SK-N-SH (cell line): ENCODE results near the gene SPCS3. TPM values are rescaled to one million over a fixed set of nuclear protein-coding genes. Genes with fewer than 3 reads are reported as not detected.

Experiments used
- CTCF ChIA-PET: fragments of 300-600, 350-600 bp; formaldehyde crosslinking; extraction: SDS; loops from one replicate; lab custom pipeline; 2021; lab: Yijun Ruan, JAX
- POLR2A ChIA-PET: fragments of 350-600 bp; sonication (Branson Sonifier 250); formaldehyde crosslinking; extraction: SDS; loops from one replicate; lab custom pipeline; 2020; ENCODE audit warnings: antibody characterized with exemption, inconsistent platforms; lab: Yijun Ruan, JAX
- DNase-seq: peaks from one replicate; pipeline ENCODE4 v3.0.0; 2012
- H2AFZ ChIP-seq: fragments of 200-600 bp; sonication (generic); 2 replicates; pipeline ENCODE4 v1.8.1; 2016; ENCODE audit warnings: antibody characterized with exemption, mild to moderate bottlenecking, low read depth
- H3F3A ChIP-seq: fragments of 200-600 bp; sonication (generic); replicated peaks from 2 replicates; pipeline ENCODE3; 2016; ENCODE audit warnings: antibody characterized with exemption, mild to moderate bottlenecking; ENCODE audit not compliant: insufficient read depth
- H3K27ac ChIP-seq, 2 experiments: fragments of 200-500 bp in 1 of 2; fragments of 200-600 bp in 1 of 2; sonication (Bioruptor generic) in 1 of 2; sonication (generic), shearing (Covaris generic) in 1 of 2; 2 replicates each; pipeline versions ENCODE4 v1.5.1 to v1.6.1; 2014 to 2016; ENCODE audit warnings: low read depth in 2 of 2, inconsistent platforms in 1 of 2, low read length in 1 of 2, mild to moderate bottlenecking in 1 of 2, mixed read lengths in 1 of 2
- H3K27me3 ChIP-seq: fragments of 200-600 bp; sonication (generic), shearing (Covaris generic); 2 replicates; pipeline ENCODE4 v1.6.1; 2016; ENCODE audit warnings: mixed run types; ENCODE audit not compliant: insufficient read depth
- H3K36me3 ChIP-seq, 2 experiments: fragments of 200-500 bp in 1 of 2; fragments of 200-600 bp in 1 of 2; sonication (Bioruptor generic) in 1 of 2; sonication (generic) in 1 of 2; replicated peaks in 1 of 2; 2 replicates each; pipeline versions ENCODE3 to v1.5.1; 2014 to 2016; ENCODE audit warnings: low read length in 1 of 2, mild to moderate bottlenecking in 1 of 2; ENCODE audit not compliant: insufficient read depth in 2 of 2, control insufficient read depth in 1 of 2
- H3K4me1 ChIP-seq, 2 experiments: fragments of 200-500 bp in 1 of 2; fragments of 200-600 bp in 1 of 2; sonication (Bioruptor generic) in 1 of 2; sonication (generic), shearing (Covaris generic) in 1 of 2; 2 replicates each; pipeline versions ENCODE4 v1.5.1 to v1.6.1; 2014 to 2016; ENCODE audit warnings: low read depth in 1 of 2, low read length in 1 of 2, mixed run types in 1 of 2; ENCODE audit not compliant: insufficient read depth in 2 of 2, control insufficient read depth in 1 of 2
- H3K4me2 ChIP-seq: fragments of 200-600 bp; sonication (generic), shearing (Covaris generic); 2 replicates; pipeline ENCODE4 v1.6.1; 2017; ENCODE audit warnings: mixed run types
- H3K4me3 ChIP-seq, 2 experiments: fragments of 200-500 bp in 1 of 2; fragments of 200-600 bp in 1 of 2; sonication (Bioruptor generic) in 1 of 2; sonication (generic), shearing (Covaris generic) in 1 of 2; 2 replicates each; pipeline versions ENCODE4 v1.5.1 to v1.8.1; 2014 to 2016; ENCODE audit warnings: low read depth in 2 of 2, inconsistent platforms in 1 of 2, low read length in 1 of 2, mild to moderate bottlenecking in 1 of 2, mixed read lengths in 1 of 2, moderate library complexity in 1 of 2
- H3K79me2 ChIP-seq: fragments of 200-600 bp; sonication (generic); 2 replicates; pipeline ENCODE4 v1.8.1; 2017; ENCODE audit warnings: mild to moderate bottlenecking; ENCODE audit not compliant: insufficient read depth
- H3K9ac ChIP-seq: fragments of 200-600 bp; sonication (generic); 2 replicates; pipeline ENCODE4 v1.6.1; 2017; ENCODE audit warnings: mixed run types
- H3K9me2 ChIP-seq: fragments of 200-600 bp; sonication (generic); 2 replicates; pipeline ENCODE4 v1.6.1; 2017; ENCODE audit warnings: mixed run types
- H3K9me3 ChIP-seq: fragments of 200-600 bp; sonication (generic); 2 replicates; pipeline ENCODE4 v1.6.1; 2017; ENCODE audit warnings: mixed run types, mild to moderate bottlenecking, moderate library complexity
- H4K20me1 ChIP-seq: fragments of 200-600 bp; sonication (generic); 2 replicates; pipeline ENCODE4 v1.6.1; 2017; ENCODE audit warnings: mild to moderate bottlenecking, mixed run types; ENCODE audit not compliant: insufficient read depth
- CTCF ChIP-seq: fragments of 200-600 bp; sonication (generic); IDR thresholded peaks from 2 replicates; pipeline ENCODE4 v1.6.1; 2017; ENCODE audit warnings: antibody characterized with exemption, mild to moderate bottlenecking, moderate library complexity
- EZH2phosphoT487 ChIP-seq: fragments of 200-600 bp; sonication (generic); IDR thresholded peaks from 2 replicates; pipeline ENCODE4 v1.6.1; 2017; ENCODE audit warnings: low read depth, mixed run types, mild to moderate bottlenecking, antibody characterized with exemption, moderate library complexity, borderline replicate concordance
- FOXM1 ChIP-seq: IDR thresholded peaks from 2 replicates; pipeline ENCODE4 v1.4.0; 2012; ENCODE audit warnings: low read depth, mild to moderate bottlenecking
- IRF3 ChIP-seq: fragments of 150-350 bp; IDR thresholded peaks from 2 replicates; pipeline ENCODE4 v1.6.1; 2016; ENCODE audit warnings: mild to moderate bottlenecking, low read depth, low read length
- JUND ChIP-seq: IDR thresholded peaks from 2 replicates; pipeline ENCODE4 v1.4.0; 2012
- MEF2A ChIP-seq: IDR thresholded peaks from 2 replicates; pipeline ENCODE4 v1.4.0; 2012; ENCODE audit warnings: low read depth, borderline replicate concordance
- NFIC ChIP-seq: IDR thresholded peaks from 2 replicates; pipeline ENCODE4 v1.4.0; 2012; ENCODE audit warnings: borderline replicate concordance
- NRF1 ChIP-seq: IDR thresholded peaks from 2 replicates; pipeline ENCODE4 v1.6.1; 2012; ENCODE audit warnings: low read depth, mild to moderate bottlenecking, low read length
- POLR2AphosphoS5 ChIP-seq: IDR thresholded peaks from 2 replicates; pipeline ENCODE4 v1.6.1; 2012; ENCODE audit warnings: low read depth, low read length
- REST ChIP-seq: IDR thresholded peaks from 2 replicates; pipeline ENCODE4 v1.6.1; 2012; ENCODE audit warnings: mild to moderate bottlenecking, low read depth, low read length, moderate library complexity
- SMC3 ChIP-seq: IDR thresholded peaks from 2 replicates; pipeline ENCODE4 v1.6.1; 2012; ENCODE audit warnings: low read depth, low read length, improper control_type of control experiment
- YY1 ChIP-seq: IDR thresholded peaks from 2 replicates; pipeline ENCODE4 v1.4.0; 2012; ENCODE audit warnings: low read depth, mild to moderate bottlenecking
- WGBS: methylation state at CpG from one replicate; pipeline ENCODE4 v1.1.6; 2017; ENCODE audit warnings: low lambda C conversion rate; 5-methylcytosine and 5-hydroxymethylcytosine counted together
- polyA plus RNA-seq, 3 experiments: library from polyadenylated mRNA; depleted of rRNA; stranded (reverse); fragments of >200 nt; gene quantifications; 2 replicates each; pipeline ENCODE4 v1.2.3, GENCODE V29; 2012

The SPCS3 gene
- polyA plus RNA-seq, 1 of the 3 experiments (the other 2 are of a cell fraction): 27.7 TPM

- no peaks in the 10 kb centered on the region for H3K9me2 ChIP-seq
- no peak for DNase-seq
- no peaks in the 10 kb centered on the region for H4K20me1 ChIP-seq
- no peaks in the 10 kb centered on the region; a peak in 1 of 4 replicates for H3K4me1 ChIP-seq
- no peaks in the 10 kb centered on the region for H3K36me3 ChIP-seq
- H3K4me3 ChIP-seq: no peak overlapping the region
- ChIA-PET CTCF (interaction anchor here (0.7 to 4.5 kb wide), 2 partner anchors 11 to 138 kb away, joined by 4 to 18 read pairs; no protein-coding TSS in a partner anchor), POLR2A (no interaction called here)
- TF ChIP-seq CTCF (no peak), REST (no peak), JUND (no peak), FOXM1 (no peak), YY1 (no peak), MEF2A (no peak), IRF3 (no peak), EZH2phosphoT487 (no peak), NRF1 (no peak), SMC3 (no peak), NFIC (no peak)
- no peaks in the 10 kb centered on the region for H3K79me2 ChIP-seq
- H2AFZ ChIP-seq: no peak overlapping the region
- H3K27me3 ChIP-seq: no peaks in the 10 kb centered on the region
- H3F3A ChIP-seq: no peaks in the 10 kb centered on the region
- H3K27ac ChIP-seq: peak overlapping the region in 1 of 2 experiments; percentile 83; a peak in 1 of 4 replicates
- H3K9ac ChIP-seq: no peak overlapping the region
- H3K9me3 ChIP-seq: no peaks in the 10 kb centered on the region
- H3K4me2 ChIP-seq: no peak overlapping the region
These were observed 31.7 kb upstream of the SPCS3 start for GRCh38 chr4:176288020-176288419.

- Histone ChIP-seq H2AFZ (no peak overlapping the region), H3K4me1 (no peaks in the 10 kb centered on the region; a peak in 1 of 4 replicates), H3K27me3 (no peaks in the 10 kb centered on the region), H3K36me3 (no peaks in the 10 kb centered on the region), H3K27ac (no peak overlapping the region), H3K9ac (no peak overlapping the region), H3K79me2 (no peaks in the 10 kb centered on the region), H3K4me3 (no peak overlapping the region), H3F3A (no peaks in the 10 kb centered on the region), H3K9me2 (no peaks in the 10 kb centered on the region), H4K20me1 (no peaks in the 10 kb centered on the region), H3K9me3 (no peaks in the 10 kb centered on the region), H3K4me2 (no peak overlapping the region)
- ChIA-PET CTCF (interaction anchor here (1.3 to 4.5 kb wide), 2 partner anchors 12 to 51 kb away, joined by 4 to 18 read pairs; no protein-coding TSS in a partner anchor), POLR2A (no interaction called here)
- WGBS: 92% methylated on average over 6 of the region's 6 CpGs
- TF ChIP-seq POLR2AphosphoS5: no peak
- no peak for TF ChIP-seq EZH2phosphoT487
- TF ChIP-seq NRF1: no peak
- no peak for DNase-seq
These were observed 30.2 kb upstream of the SPCS3 start for GRCh38 chr4:176289561-176289960.
